ENCODE results near the gene IGSF23. TPM values are rescaled to one million over a fixed set of nuclear protein-coding genes. Genes with fewer than 3 reads are reported as not detected.

Gene IGSF23
- total RNA-seq, 1 donor from 2014 or later, result not detected

Other genes with a start within 250 kb of the IGSF23 start
- gene ZNF285, start 212.0 kb upstream of the IGSF23 start, total RNA-seq, result 1.1 and 1.4 TPM in 2 replicates
- 11.9 and 12.6 TPM in 2 replicates for gene ZNF229, start 165.1 kb upstream of the IGSF23 start, total RNA-seq
- 4.4 and 5.8 TPM in 2 replicates for gene ZNF180, start 113.0 kb upstream of the IGSF23 start, total RNA-seq
- gene CEACAM20, start 83.9 kb upstream of the IGSF23 start, total RNA-seq, result not detected in 2 replicates
- 54.9 and 69.4 TPM in 2 replicates for gene PVR, start 30.3 kb downstream of the IGSF23 start, total RNA-seq
- 0.44 and 1.2 TPM in 2 replicates for gene CEACAM19, start 57.9 kb downstream of the IGSF23 start, total RNA-seq
- under 0.01 TPM in 1 of 2 replicates, not detected in the other for gene CEACAM16, start 85.6 kb downstream of the IGSF23 start, total RNA-seq
- 0.99 and 2.0 TPM in 2 replicates for gene BCL3, start 135.1 kb downstream of the IGSF23 start, total RNA-seq
- not detected in 2 replicates for gene CBLC, start 164.3 kb downstream of the IGSF23 start, total RNA-seq
- 11.8 and 34.3 TPM in 2 replicates for gene BCAM, start 195.5 kb downstream of the IGSF23 start, total RNA-seq
- 85.4 and 118 TPM in 2 replicates for gene NECTIN2, start 232.7 kb downstream of the IGSF23 start, total RNA-seq